GM19351 (cell line): ENCODE results near the gene CA9.
A peak's percentile ranks its signal among the peaks of the same experiment; 100 is the strongest.

ENCODE experiments used
- ATAC-seq: cut with Tn5 transposase; IDR thresholded peaks from one replicate; pipeline ENCODE4 v1.9.1; 2021; ENCODE audit warnings: mild to moderate bottlenecking, moderate library complexity; ENCODE audit not compliant: unreplicated experiment

CA9 gene

DNA sequence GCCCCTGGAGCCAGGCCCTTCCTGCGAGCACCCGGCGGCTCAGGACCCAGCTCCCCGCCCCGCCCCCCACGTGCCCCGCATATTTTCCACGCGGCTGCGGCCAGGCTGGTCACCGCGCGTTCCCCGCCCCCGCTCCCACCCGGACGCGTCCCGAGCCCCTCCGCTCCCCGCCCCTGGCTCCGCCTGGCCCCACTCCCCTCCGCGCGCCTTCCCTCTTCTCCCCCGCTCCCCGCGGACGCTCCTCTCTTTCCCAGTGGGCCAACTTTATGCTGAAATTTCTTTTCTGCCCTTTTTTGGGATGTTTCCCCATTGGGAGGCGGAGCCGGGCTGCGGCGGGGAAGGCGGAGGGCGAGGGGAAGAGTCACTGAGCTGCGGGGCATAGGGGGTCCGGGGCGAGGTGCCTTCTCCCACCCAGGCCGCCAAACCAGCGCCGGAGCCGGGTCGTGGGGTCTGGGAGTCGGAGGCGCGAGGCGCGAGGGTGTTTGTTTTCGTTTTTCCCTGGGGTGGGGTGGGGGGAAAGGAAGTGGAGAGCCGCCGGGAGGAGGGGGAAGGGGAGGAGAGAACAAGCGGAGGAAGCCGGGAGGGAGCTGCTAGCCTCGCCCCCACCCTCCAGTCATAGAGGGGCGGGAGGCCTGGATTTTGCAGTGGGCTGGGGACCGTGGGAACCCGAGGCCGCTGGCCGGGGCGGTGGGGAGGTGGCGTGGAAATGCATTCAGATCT, 17.0 kb downstream of the CA9 start:
- ATAC-seq: no peak

DNA sequence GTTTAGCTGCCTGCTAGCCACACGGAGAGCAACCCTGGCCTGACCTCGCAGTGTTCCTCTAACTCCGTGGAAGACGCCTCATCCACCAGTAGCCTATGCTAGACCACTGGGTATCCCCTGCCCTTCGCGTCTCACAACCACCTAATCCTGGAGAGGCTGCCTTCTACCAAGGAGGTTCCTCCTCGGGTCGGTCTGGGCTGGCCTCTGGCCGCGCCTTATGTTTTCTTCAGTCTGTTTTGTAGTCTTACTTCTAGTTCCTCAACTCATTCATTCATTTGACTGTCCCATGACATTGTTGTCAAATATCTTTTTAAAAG, 17.6 kb downstream of the CA9 start:
- ATAC-seq: no peak

DNA sequence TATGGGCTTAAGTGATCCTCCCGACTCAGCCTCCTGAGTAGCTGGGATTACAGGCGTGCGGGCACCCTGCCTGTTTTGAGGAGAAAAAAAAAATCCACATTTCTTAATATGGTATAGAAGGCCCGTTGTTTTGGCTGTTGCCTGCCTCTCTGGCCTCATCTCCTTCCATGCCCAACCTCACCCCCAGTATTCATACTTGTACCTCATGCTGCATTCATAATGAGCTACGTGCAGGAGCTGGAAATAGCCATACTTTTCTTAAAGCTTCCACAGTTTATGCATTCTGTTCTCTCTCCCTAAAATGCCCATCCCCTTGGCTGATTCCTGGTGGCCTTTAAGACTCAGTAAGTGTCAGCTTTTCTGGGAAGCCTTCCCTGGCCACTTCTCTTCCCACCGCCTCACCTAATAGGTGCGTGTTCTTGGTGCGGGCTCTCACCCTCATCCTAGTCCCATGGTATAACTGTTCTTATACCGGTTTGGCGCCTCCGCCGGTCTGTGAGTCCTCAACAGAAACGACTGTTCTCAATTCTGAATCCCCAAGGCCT, 18.1 kb downstream of the CA9 start:
- no peak for ATAC-seq

DNA sequence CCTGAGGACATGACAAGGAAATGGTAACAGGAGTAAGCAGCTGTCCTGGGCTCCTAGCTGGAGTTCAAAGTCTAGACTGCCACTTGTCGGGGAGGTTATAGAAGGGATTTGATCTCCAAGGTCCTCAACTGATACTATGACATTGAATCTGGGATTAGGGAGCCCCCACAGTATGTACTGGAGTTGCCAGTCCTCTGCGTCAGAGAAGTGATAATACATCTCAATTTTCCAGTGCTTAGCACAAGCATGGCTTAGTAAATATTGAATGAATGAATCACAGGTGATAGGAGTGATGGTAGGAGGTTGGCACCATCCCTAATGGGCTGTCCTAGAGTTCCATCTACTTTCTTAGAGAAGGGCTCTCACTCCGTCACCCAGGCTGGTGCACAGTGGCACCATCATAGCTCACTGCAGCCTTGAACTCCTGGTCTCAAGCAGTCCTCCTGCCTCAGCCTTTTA, 22.2 kb downstream of the CA9 start:
- ATAC-seq: no peak

DNA sequence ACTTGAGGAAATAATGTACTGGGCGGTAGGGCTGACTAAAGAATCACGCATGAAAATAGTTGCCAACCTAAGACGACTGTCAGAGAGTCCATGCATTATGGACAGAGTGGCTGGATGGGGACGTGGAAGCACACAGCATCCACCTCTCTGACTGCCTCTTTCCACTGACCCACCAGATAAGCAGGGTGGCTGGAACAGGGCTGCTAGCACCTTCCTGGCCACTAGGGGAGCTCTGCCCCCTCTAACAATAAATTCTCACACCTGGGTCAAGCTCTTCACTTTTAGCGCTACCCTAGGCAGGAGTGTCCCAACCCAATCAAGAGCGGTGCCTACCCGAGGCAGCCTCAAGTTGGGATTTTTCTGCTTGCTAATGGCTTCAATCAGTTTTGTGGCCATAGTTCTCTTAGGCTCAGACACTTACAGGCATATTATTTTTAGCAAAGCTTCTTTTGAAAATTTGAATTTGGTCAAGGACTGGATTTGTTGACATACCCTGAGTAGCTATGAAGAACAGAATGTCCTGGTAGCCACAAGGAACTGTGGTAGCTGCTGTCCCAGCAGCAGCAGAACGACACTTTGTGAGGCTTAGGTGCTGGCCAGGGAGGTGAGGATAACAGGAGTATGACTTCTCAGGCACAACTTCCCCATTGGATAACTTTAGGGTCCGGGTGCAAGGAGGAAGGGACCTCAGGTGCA, 22.9 kb downstream of the CA9 start:
- ATAC-seq: peak; percentile 75

DNA sequence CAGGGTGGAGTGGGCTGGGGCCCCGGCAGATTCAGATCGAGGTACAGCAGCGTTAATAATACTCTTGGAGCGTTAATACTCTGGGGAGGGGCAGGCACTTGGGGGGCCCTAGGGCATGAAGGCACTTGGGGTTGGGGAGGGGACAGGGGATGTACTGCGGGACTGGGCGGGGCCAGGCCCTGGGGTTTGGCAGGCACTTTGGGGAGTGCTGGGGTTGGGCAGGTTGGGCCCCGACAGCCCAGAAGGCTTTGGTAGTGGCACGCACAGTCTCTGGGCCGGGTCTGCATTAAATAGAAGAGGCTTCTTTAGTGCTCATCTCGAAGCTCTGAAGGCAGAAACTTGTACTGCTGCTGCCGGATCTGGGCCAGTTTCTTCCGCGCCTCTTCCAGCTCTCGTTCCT, 23.8 kb downstream of the CA9 start:
- no peak for ATAC-seq

DNA sequence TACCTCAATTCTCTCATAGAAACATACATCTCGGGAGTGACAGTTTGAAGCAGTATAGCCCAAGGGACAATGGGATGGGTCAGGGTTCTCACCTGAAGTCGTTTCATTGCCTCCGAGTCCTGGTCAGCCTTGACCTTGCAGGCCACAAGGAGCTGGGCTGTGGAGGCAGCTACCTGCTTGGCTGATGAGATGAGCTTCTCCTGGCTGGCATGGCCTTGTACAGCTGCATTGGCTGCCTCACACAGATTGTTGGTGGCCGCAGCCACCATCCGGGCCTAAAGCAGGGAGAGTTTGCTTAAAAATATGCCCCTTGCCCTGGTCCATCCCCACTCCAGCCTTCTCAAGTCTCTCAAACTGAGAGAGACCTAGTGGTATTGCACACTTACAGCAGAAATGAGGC, 24.5 kb downstream of the CA9 start:
- ATAC-seq: no peak

DNA sequence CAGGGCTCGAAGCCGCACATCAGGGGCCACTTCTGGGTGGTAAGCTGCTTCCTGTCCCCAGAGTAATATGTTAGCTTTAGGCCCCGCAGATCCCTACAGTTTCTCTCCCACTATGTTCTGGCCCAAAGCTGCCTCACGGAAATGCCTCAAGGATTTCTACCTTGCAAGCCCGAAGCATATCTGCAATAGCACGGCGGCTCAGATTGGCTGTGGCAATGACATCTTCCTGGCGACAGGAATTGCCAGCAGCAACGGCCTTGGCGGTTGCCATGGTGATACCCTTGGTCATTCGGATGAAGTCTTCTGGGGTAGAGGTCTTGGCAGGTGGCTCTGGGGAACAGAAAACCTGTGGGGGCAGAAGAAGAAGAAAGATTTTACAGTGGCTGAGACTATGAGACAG, 26.3 kb downstream of the CA9 start:
- no peak for ATAC-seq

DNA sequence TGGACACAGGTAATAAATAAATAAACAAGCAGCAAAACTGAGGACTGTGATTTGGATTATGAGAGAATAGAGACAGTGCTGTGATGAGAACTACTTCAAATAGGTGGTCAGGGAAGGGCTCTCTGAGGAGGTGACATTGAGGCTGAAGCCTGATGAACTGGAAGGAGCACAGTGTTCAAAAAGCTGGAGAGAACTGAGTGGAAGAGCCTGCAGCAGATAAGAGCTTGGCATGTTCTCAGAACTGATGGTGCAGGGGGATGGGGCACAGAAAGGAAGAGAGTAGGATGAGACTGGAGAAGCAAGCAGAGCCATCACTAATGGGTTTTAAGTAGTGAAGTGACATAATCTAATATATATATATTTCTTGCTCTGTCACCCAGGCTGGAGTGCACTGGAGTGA, 27.2 kb downstream of the CA9 start:
- ATAC-seq: no peak

DNA sequence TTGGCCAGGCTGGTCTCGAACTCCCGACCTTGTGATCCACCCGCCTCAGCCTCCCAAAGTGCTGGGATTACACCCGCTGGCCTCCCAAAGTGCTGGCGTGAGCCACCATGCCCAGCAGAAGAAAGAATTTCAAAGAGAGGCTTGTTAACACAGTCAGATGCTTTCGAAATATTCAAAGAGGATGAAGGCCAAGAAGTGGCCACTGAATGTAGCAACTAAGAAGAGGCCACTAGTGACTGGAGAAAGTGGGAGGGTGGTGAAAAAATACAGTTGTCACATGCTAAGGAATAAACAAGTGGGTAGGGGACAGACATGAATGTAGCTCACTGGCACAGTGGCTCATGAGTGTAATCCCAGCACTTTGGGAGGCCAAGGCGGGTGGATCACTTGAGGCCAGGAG, 29.0 kb downstream of the CA9 start:
- no peak for ATAC-seq

DNA sequence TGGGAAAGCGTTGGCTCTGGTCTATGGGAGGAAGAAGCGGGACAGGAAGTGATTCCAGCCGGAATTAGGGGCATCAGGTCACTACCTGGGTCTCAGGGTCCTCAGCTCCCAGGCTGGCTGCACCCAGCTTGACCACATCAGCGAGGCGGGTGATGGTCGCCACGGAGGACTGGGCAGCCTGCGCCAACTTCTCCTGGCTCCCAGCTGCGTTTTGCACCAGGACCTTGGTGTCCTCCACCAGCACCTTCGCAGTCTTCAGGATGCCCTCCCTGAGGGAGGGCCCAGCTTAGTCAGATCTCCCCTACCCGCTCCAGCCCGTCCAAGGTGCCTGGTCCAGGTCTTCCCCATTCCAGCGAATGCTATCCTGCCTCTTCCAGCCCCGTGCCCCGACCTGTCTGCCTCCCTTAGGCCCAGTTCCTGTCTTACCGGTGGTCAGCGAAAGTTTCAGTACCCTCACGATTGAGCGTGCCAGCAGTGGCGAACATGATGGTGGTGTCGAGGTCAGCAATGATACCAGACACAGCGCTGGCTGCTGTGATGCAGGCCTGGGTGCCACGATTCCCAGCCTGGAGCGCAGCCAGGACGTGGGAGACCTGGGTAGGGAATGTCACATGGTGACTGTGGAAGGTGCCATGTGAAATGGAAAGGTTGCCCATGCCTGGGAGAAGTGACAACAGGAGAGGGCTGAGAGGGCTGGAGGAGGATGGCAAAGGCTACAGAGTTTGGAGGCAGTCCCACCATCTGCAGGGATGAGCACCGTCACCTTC, 30.4 kb downstream of the CA9 start:
- ATAC-seq: no peak

DNA sequence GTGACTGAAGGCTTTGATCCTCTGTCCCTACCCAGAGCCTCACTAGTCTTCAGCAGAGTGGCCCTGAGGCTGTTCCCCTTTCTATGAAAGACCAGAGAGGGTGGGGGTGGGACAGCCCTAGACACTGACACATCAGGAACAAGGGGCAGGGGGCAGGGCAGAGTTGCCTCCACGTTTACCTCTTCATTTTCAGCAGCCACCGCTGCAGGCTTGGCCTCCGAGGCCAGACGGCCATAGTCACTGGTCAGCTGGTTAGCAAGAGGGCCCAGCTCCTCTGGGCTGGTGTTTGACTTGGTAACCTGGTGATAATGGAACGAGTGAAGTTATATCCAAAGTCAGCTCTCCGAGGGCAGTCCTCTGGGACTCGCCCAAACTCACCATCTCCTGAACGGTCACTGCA, 31.6 kb downstream of the CA9 start:
- ATAC-seq: no peak

DNA sequence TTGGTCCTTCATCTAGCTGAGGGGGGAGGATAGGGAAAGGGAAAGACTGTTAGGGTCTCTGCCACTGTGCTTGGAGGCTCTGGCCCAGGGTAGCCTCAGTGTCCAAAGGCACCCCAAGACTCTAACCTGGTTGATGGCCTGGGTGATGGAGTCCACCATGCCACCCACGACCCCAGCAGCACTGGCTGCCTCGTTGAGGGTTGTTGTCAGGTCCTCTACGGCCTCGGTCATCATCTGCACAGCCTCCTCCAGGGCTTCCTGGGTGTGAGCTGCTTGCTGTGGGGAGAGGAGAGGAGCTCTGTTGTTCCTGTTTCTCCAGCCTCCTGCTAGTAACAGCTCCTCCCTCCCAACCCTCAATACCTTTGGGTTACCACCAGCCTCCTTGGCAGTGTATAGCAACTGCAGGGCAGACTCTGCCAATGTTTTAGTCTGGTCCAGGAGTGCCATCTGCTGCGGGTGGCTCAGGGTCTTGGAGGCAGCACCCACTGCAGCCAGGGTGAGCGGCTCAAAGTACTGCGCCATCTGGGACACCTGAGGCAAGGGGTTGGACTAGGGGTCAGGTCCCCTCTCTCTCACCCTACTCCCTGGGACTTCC, 32.2 kb downstream of the CA9 start:
- ATAC-seq: no peak

DNA sequence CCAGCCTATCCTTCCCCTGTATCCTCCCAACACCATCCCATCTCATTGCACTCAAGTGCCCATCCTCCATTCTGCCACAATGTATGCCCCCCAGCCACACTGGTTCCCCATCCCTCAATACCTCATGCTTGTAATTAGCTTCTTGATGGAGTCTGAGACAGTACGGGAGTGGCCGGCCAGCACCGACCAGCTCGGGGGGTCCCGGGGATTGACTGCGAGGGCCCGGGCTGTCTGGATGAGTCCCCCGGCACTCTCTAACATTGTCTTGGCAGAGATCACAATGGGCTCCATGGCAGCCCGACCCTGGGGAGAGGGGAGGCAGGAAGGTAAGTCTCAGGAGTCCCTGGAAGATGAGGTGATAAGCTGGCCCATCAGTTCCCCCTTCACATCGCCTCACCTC, 33.2 kb downstream of the CA9 start:
- ATAC-seq: no peak

DNA sequence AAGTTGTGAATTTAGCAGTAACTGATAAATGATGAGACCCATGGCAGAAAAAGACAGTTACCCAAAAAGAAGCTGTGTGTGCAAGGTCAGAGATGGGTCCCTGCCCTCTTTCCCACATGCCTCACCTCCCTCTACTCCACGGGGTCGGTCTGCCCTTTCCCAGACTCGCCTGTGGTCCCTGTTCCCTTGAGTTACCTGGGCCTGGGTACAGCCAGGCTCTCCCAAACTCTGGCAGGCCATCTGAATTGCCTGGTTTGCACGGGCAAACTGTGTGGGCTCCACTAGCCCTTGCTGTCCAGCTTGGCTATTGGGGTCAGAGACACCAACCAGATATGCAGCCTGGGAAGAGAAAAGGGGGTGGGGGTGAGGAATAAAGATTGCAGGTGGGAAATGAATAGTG, 34.4 kb downstream of the CA9 start:
- no peak for ATAC-seq

DNA sequence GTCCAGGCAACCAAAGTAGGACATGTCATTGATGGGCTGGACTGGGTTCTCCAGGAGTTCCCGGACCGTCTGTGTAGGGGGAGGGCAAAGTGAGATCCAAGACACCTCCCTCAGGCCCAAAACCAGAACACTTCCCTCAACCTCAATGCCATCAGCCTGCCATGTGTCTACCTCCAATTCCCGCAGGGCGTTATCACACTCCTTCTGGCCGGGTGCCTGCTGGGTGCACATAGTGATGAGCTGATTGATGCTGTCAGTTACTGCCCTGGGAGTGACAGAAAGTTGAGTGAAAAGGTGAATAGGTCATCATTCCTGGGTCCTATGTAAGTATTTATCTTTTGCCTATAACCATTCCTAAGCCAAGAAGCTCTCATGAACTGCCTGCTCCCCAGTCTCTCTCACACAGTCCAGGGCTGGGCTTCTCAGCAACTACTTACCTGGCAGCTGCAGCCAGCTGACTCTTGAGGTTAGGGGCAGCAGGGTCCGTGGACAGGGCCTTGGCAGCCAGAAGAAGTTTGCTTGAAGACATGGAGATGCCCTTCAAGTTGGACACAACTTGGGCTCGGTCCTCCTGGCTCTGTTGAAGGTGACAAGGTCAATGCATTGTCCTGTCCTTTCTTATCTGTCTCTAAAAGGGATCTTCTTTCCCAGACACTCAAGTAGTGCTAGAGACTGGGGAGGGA, 37.2 kb downstream of the CA9 start:
- no peak for ATAC-seq

DNA sequence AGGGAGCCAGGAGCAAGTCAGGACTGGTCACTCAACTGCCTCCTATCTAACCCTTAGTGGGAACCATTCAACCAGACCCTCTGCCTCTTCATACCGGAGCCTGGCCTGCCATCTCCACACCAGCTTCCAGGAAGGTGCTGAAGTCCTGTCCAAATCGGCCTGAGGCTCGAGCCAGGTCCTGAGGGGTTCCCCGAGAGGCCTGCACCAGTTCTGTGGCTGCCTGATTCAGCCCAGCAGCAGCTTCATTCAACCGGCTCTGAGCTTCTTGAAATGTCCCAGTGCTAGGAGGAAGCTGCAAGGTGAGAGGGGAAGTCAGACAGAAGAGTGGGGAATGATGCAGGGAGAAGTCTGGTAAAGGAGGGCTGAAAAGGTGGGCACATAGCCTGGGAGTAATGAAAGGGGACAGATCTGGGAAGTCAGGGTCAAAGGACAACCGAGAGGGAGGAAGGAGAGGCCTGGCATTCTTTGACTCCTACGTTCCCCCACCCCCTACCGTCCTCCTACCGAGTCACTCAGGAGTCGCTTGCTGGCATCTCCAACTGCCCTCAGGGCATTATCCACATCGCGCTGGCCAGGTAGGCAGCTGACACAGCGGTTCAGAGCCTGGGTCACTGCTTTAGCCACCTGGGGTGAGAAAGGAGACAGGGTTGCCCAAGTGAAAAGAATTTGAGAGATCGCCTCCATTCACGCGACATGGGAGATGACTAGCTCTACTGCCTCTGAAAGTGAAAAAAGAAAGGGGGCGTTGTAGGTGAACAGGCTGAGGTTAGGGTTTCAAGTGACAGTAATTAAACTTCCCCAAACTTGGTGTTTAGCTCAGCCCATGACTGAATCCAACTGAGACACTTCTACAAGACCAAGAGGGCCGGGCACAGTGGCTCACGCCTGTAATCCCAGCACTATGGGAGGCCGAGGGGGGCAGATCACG, 38.0 kb downstream of the CA9 start:
- ATAC-seq: peak; percentile 73

DNA sequence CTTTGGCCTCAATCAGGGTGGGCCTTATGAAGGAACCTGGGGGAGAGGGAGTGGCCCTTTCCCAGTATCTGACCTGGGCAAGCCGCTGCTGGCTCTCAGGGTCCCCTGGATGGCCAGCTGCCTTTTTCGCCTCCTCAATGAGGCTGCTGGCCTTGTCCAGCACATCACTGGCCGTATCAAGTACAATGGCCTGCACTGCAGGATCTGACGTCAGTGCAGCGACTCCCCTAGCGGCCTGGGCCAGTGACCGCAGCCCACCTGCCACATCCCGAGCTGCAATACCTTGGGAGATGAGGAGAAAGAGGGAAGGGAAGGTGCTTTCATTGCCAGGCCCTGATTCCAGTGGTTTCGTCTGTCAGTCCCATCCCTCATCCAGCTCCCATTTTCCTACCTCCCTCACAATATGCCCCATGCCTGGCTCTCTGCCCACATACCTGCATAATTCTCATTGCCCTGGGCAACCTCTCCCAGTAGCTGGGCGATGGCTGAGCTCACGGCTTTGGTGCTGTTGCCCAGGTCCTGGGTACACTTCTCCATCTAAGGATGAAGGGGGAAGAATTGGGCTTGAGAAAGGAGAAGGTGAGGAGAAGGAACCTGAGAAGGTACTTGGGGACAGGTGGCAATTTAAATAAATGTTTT, 39.2 kb downstream of the CA9 start:
- ATAC-seq: no peak

DNA sequence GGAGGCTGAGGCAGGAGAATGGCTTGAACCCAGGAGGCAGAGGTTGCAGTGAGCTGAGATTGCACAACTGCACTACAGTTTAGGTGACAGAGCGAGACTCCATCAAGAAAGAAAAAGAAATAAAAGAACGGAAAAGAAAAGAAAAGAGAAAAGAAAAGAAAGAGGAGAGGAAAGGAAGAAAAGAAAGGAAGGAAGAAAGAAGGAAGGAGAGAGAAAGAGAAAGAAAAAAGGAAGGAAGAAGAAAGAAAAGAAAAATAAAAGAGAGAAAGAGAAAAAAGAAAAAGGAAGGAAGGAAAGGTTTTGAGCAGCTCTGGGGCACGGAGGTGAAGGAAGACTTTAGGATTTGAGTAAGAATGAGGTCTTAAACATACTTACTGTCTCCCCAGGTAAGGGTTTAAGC, 39.9 kb downstream of the CA9 start:
- no peak for ATAC-seq
